Measurements from ENCODE around the gene FARP2. TPM values are rescaled to one million over a fixed set of nuclear protein-coding genes. Genes with fewer than 3 reads are reported as not detected.

Gene FARP2
- total RNA-seq, 2 experiments from 2014 or later: 17.2 to 18.3 TPM

- CTCF ChIA-PET: no interaction called here
These were observed 98.9 kb downstream of the FARP2 start for GRCh38 chr2:241454837-241455485.

GRCh38 chr2:241456546-241456945, 100.5 kb downstream of the FARP2 start:
- POLR2A ChIA-PET: no interaction called here
- DNase-seq (no peak), ATAC-seq (ENCODE audit: poor library complexity) (no peak)
- Histone ChIP-seq H3K4me1 (ENCODE audit: insufficient read depth, low read length) (no peaks in the 10 kb centered on the region), H3K27ac (ENCODE audit: low read depth in 1 of 2, low read length in 2 of 2) (no peak overlapping the region), H3K27me3 (ENCODE audit: control insufficient read depth in 1 of 2, insufficient read depth in 2 of 2, low read length in 2 of 2) (peaks cover 0 to 9% of the 10 kb centered on the region in 2 experiments), H3K4me3 (ENCODE audit: low read length) (no peak overlapping the region), H3K9me3 (ENCODE audit: control insufficient read depth in 1 of 2, insufficient read depth in 1 of 2, low read length in 2 of 2) (no peaks in the 10 kb centered on the region), H3K36me3 (ENCODE audit: insufficient read depth, low read length) (no peaks in the 10 kb centered on the region)
- Mint-ChIP-seq H3K27ac (no peak overlapping the region), H3K4me1 (ENCODE audit: low read depth) (no peaks in the 10 kb centered on the region), H3K36me3 (ENCODE audit: low read depth) (no peaks in the 10 kb centered on the region), H3K4me3 (no peak overlapping the region), H3K27me3 (peaks cover 38% of the 10 kb centered on the region), H3K9me3 (no peaks in the 10 kb centered on the region)
- CTCF ChIA-PET: no interaction called here
- intact Hi-C loops (cut with DNase I, micrococcal nuclease): no loop called here
- TF ChIP-seq CTCF (IDR thresholded peaks at IDR 0.05): no peak

More at GRCh38 chr2:241454837-241455485, 98.9 kb downstream of the FARP2 start:
- Mint-ChIP-seq H3K9me3 (no peaks in the 10 kb centered on the region), H3K36me3 (ENCODE audit: low read depth) (no peaks in the 10 kb centered on the region), H3K27me3 (peaks cover 45% of the 10 kb centered on the region), H3K4me1 (ENCODE audit: low read depth) (no peaks in the 10 kb centered on the region), H3K27ac (no peak overlapping the region), H3K4me3 (no peak overlapping the region)
- DNase-seq: no peak
- Histone ChIP-seq H3K4me1 (ENCODE audit: insufficient read depth, low read length) (no peaks in the 10 kb centered on the region), H3K27me3 (ENCODE audit: control insufficient read depth in 1 of 2, insufficient read depth in 2 of 2, low read length in 2 of 2) (peaks cover 0 to 9% of the 10 kb centered on the region in 2 experiments), H3K36me3 (ENCODE audit: insufficient read depth, low read length) (no peaks in the 10 kb centered on the region), H3K4me3 (ENCODE audit: low read length) (no peak overlapping the region), H3K9me3 (ENCODE audit: control insufficient read depth in 1 of 2, insufficient read depth in 1 of 2, low read length in 2 of 2) (no peaks in the 10 kb centered on the region), H3K27ac (ENCODE audit: low read depth in 1 of 2, low read length in 2 of 2) (no peak overlapping the region)
- intact Hi-C loops (cut with DNase I, micrococcal nuclease): no loop called here
- POLR2A ChIA-PET: interaction anchor here (0.6 kb wide), 1 partner anchor 103 kb away, joined by 3 read pairs; the partner anchor contains the start of gene BOK
- no peak for TF ChIP-seq CTCF (IDR thresholded peaks at IDR 0.05)
- ATAC-seq (ENCODE audit: poor library complexity): no peak

GRCh38 chr2:241458687-241459086, 102.6 kb downstream of the FARP2 start:
- no peaks in the 10 kb centered on the region for H3K4me1 ChIP-seq (ENCODE audit: insufficient read depth, low read length)
- intact Hi-C loops (cut with DNase I, micrococcal nuclease): no loop called here
- POLR2A ChIA-PET: no interaction called here
- H3K27me3 Mint-ChIP-seq: peaks cover 33% of the 10 kb centered on the region
- no peak for TF ChIP-seq CTCF (IDR thresholded peaks at IDR 0.05)
- H3K4me1 Mint-ChIP-seq (ENCODE audit: low read depth): no peaks in the 10 kb centered on the region
- no peak for DNase-seq
- H3K27me3 ChIP-seq (ENCODE audit: control insufficient read depth in 1 of 2, insufficient read depth in 2 of 2, low read length in 2 of 2): peaks cover 0 to 9% of the 10 kb centered on the region in 2 experiments
- no peak overlapping the region for H3K4me3 ChIP-seq (ENCODE audit: low read length)
- ATAC-seq (ENCODE audit: poor library complexity): no peak
- CTCF ChIA-PET: no interaction called here
- no peaks in the 10 kb centered on the region for H3K9me3 ChIP-seq (ENCODE audit: control insufficient read depth in 1 of 2, insufficient read depth in 1 of 2, low read length in 2 of 2)
- H3K9me3 Mint-ChIP-seq: no peaks in the 10 kb centered on the region
- no peak overlapping the region for H3K27ac ChIP-seq (ENCODE audit: low read depth in 1 of 2, low read length in 2 of 2)
- H3K4me3 Mint-ChIP-seq: no peak overlapping the region
- H3K36me3 ChIP-seq (ENCODE audit: insufficient read depth, low read length): no peaks in the 10 kb centered on the region
- H3K27ac Mint-ChIP-seq: no peak overlapping the region
- no peaks in the 10 kb centered on the region for H3K36me3 Mint-ChIP-seq (ENCODE audit: low read depth)
